GM21619 (cell line): ENCODE measurements around the gene YTHDF2.
"Not testable (repeated sequence)": the region's sequence is repeated elsewhere in the genome, so short reads cannot be mapped to it uniquely, and the experiment has no call there.

ENCODE experiments used
- ATAC-seq: cut with Tn5 transposase; IDR thresholded peaks from one replicate; pipeline ENCODE4 v1.9.1; 2021; ENCODE audit not compliant: unreplicated experiment

The YTHDF2 gene

GRCh38 chr1:28758420-28758819 lies 21.7 kb downstream of the YTHDF2 start:
- no peak for ATAC-seq

GRCh38 chr1:28759257-28759656 lies 22.5 kb downstream of the YTHDF2 start:
- no peak for ATAC-seq

GRCh38 chr1:28761189-28761588 lies 24.4 kb downstream of the YTHDF2 start:
- ATAC-seq, result no peak

DNA sequence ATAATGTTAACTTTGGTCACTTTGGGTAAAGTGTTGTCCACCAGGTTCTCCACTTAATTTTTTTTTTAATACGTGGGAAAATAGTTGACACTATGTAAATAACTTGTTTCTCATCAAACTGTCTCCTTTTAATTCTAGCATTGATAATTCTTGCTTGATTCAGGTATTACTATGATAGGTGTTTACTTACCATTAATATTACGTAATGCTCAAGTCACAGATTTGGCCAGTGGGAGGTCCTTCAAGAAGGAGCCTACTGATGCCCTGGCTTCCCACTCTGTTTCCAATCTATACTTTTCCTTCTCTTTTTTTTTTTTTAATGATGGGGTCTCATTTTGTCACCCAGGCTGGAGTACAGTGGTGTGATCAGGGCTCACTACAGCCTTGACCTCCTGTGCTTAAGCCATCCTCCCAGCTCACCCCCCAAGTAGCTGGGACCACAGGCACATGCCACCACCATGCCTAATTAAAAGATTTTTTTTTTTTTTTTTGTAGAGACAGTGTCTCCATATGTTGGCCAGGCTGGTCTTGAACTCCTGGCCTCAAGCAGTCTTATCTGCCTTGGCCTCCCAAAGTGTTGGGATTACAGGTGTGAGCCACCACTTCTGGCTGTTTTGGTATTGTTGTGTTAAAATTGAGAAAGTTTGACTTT lies 29.9 kb downstream of the YTHDF2 start:
- ATAC-seq, result no peak

- no peak for ATAC-seq
Measured at GRCh38 chr1:28770601-28771165, 33.9 kb downstream of the YTHDF2 start.

DNA sequence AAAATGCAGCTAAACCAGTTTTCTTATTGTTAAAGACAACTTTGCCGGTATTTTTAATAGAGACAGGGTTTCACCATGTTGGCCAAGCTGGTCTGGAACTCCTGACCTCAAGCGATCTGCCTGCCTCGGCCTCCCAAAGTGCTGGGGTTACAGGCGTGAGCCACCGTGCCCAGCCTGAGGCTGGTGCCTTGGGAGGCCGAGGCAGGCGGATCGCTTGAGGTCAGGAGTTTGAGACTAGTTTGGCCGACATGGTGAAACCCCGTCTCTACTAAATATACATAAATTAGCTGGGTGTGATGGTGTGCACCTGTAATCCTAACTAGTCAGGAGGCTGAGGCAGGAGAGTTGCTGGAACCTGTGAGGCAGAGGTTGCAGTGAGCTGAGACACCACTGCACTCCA lies 35.2 kb downstream of the YTHDF2 start:
- not testable (repeated sequence) for ATAC-seq

GRCh38 chr1:28773105-28773504 lies 36.4 kb downstream of the YTHDF2 start:
- ATAC-seq, result no peak

DNA sequence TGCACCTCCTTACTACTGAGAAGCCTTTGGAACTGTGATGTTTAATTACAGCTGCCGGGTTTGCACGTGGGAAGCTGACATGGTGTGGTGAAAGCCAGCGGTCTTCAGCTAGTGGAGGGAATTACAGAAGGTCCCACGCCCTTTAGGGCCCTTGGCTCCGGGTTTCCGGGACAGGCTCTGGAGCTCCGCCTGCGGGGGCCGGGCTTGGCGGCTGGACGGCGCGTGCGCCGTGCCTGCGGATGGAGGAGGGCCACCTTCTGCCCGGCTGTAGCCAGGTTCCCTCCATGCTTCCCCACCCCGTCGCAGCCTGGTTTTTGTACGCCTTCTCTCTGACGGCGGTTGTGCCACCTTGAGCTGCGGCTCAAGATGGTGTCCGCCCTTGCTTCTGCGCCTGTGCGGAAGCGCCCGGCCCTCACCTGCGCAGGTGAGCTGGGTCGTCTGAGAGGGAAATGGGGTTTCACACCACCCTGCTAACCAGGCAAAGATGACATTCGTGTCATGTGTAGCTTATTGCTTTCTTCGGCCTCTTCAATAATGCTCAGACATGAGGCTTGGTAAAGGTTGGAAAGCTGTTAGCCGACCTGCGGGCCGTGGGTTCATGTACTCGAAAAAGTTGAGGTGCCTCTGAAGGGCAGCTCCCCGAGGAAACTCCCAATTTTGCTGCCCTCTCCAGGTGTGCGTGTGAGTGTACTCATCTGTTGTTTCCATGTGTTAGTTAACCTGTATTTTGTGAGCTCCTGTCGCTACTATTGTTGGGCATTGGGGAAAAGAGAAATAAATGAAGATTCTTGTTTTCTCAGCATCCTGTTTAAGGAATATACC lies 38.6 kb downstream of the YTHDF2 start:
- ATAC-seq, result no peak

DNA sequence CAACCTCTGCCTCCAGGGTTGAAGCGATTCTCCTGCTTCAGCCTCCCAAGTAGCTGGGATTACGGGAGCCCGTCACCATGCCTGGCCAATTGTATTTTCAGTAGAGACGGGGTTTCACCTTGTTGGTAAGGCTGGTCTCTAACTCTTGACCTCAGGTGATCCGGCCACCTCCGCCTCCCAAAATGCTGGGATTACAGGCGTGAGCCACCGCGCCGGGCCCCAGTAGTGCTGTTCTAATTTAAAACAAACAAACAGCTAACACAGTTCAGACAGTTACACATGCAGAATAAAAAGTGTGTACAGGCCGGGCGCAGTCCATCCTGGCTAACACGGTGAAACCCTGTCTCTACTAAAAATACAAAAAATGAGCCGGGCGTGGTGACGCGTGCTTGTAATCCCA lies 39.6 kb downstream of the YTHDF2 start:
- no peak for ATAC-seq

DNA sequence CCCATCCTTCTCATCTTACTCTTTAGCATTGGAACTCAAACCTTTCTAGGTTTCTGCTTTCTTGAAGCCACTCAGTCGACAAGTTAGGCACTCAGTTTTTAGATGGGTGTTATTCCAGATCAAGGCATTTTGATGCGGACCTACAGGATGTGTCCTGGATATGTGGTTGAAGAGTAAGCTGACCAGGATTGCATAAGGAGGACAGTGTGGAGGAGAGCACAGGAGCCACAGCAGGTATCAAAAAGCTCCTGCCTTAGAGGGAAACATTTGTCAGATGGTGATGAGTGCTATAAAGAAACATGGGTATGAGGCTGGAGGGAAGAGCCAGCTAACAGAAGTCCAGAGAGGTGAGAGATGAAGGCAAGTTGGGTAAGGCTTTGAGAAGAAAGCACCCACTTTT lies 41.3 kb downstream of the YTHDF2 start:
- no peak for ATAC-seq

- ATAC-seq, result no peak
Measured at GRCh38 chr1:28779751-28780408, 43.1 kb downstream of the YTHDF2 start.

DNA sequence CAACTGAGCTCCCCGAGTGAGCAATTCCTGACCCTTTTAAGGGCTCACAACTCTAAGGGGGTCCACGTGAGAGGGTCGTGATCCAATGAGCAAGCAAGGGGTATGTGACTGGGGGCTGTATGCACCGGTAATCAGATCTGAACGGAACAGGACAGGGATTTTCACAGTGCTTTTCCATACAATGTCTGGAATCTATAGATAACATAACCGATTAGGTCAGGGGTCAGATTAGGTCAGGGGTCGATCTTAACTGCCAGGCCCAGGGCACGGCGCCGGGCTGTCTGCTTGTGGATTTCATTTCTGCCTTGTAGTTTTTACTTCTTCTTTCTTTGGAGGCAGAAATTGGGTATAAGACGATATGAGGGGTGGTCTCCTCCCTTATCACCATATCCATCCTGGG lies 44.6 kb downstream of the YTHDF2 start:
- ATAC-seq, result no peak

DNA sequence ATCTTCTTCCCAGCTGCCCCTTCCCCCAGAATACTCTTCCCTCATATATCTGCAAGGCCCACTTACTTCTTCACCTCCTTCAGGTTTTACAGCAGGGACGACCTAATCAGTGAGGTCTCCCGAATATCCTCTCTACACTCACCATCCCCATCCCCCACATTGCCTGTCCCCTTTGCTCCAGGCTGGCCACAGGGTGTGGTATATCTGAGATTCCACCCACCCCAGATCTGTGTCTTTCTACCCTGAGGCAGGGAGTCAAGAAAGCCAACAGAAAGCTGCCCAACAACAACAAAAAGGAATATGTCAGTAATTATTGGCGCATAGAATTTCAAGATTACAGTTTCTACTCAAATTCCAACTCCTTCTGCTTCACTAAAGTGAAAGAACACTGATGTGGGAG lies 45.3 kb downstream of the YTHDF2 start:
- ATAC-seq, result no peak

DNA sequence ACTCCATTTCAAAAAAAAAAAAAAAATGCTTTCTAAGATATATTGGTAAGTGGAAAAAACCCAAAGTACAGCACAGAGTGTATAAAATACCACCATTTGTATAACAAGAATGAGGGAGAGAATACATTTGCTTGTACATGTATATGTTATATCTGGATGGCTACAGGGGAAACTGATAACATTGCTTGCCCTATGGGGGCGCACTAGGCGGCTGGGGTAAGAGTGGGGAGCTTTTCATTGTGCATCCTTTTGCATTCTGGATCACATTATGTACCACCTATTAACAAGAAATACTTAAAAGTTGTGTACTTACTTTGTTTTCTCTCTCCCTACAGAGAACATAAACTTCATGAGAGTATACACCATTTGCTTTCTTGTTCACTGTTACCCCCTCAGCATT lies 46.6 kb downstream of the YTHDF2 start:
- ATAC-seq, result no peak

DNA sequence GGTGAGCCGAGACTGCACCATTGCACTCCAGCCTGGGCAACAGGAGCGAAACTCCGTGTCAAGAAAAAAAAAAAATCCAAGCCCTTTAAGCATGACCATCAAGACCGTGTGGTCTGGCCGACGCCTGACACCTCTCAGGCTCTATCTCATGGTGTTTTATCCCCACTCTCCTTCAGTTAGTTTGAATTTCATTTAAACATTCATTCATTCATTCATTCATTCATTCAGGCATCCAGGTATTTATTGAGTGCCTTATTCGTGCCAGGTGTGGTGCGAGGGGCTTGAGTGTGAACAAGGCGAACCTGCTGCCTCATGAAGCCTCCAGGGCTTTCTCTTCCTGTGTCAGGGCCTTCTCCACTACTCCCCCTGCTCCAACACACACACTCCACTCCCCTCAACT lies 52.7 kb downstream of the YTHDF2 start:
- ATAC-seq, result no peak

- no peak for ATAC-seq
Measured at GRCh38 chr1:28789816-28790215, 53.1 kb downstream of the YTHDF2 start.

DNA sequence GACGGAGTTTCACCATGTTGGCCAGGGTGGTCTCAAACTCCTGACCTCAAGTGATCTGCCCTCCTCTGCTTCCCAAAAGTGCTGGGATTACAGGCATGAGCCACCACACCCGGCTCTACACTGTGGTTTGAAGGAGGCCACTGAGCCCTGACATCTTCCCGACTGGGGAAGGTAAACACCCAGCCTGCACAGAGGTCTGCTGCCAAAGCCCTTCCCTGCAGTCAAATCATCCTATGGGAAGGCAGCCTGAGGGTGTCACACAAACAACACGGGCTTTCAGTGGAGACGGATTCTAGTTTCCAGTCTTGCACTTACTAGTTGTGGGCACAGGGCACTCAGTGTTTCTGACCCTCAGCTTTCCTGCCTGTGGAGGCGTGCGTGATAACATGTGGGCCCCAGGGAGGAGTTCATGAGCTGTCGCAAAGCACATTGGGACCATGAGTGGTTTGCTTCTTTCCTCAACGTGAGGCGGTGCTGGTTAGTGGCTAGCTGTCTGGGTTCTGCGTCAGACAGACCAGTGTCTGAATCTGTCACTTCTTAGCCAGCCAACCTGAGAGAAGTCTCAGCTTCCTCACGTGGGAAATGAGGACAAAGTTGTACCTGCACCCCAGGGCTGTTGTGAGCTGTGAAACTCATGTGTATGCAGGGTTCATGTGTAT lies 53.8 kb downstream of the YTHDF2 start:
- no peak for ATAC-seq

DNA sequence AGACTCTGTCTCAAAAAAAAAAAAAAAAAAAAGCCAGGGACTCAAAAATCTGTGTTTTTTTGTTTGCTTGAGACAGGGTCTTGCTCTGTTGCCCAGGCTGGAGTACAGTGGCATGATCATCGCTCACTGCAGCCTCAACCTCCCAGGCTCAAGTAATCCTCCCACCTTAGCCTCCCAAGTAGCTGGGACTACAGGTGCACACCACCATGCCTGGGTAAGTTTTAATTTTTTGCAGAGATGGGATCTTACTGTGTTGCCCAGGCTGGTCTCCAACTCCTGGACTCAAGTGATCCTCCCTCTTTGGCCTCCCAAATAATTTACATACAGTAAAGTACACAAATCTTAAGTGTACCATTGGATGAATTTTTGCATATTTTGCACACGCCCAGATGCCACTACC lies 55.2 kb downstream of the YTHDF2 start:
- not testable (repeated sequence) for ATAC-seq

DNA sequence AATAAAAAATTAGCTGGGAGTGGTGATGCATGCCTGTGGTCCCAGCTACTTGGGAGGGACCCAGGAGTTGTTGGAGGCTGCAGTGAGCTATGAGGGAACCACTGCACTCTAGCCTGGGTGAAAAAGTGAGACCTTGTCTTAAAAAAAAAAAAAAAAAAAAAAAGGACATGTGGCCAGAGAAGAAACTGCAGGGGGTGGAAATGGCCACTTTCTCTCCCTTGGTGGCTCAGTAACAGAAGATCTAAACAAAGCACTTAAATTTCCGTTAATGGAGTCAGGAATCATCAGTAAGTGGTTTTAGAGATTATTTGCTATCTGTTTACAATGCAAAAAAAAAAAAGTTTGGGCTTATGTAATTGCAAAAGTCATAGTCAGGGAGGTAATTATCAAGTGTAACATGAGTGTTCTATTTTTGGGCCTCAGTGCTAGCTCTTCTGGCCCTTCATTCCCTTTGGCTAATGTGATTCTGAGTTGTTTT lies 55.9 kb downstream of the YTHDF2 start:
- ATAC-seq, result no peak

DNA sequence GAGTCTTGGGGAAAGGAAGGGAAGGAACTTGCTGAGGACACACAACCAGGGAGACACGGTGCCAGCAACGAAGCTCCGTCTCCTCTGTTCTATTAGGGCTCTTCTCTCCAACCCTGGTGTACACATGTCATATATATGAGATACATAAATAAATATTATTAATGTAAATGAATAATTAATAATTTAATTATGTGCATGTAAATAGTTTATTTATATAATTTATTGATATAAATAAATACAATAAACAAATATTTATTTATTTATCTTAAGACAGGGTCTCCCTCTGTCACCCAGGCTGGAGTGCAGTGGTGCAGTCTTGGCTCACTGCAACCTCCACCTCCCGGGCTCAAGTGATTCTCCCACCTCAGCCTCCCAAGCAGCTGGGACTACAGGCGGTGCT lies 57.8 kb downstream of the YTHDF2 start:
- ATAC-seq, result not testable (repeated sequence)
